ENCODE measurements around the gene ADGRB3. TPM values are rescaled to one million over a fixed set of nuclear protein-coding genes. Genes with fewer than 3 reads are reported as not detected.

Gene ADGRB3
- total and polyA plus RNA-seq, 2 donors from 2014 or later, result 0.26 to 2.2 TPM

- intact Hi-C loops (cut with DNase I), result no loop called here
- no peak for FAIRE-seq
These were observed 89.0 kb downstream of the ADGRB3 start for GRCh38 chr6:68724060-68724459.

GRCh38 chr6:68726337-68726736 is 91.3 kb downstream of the ADGRB3 start:
- no peak for TF ChIP-seq CTCF (IDR thresholded peaks at IDR 0.05; ENCODE audit: borderline replicate concordance, extremely low read depth, insufficient read depth)
- intact Hi-C loops (cut with DNase I), result no loop called here

More at GRCh38 chr6:68724060-68724459, 89.0 kb downstream of the ADGRB3 start:
- Histone ChIP-seq H3K36me3 (ENCODE audit: control insufficient read depth in 2 of 3, insufficient read depth in 3 of 3, low read length in 3 of 3) (no peaks in the 10 kb centered on the region), H3K27ac (ENCODE audit: low read depth in 2 of 2, low read length in 2 of 2) (no peak overlapping the region), H3K27me3 (ENCODE audit: control insufficient read depth, insufficient read depth, low read length) (no peaks in the 10 kb centered on the region), H3K4me3 (ENCODE audit: low read length in 3 of 3) (no peak overlapping the region), H3K9me3 (ENCODE audit: control insufficient read depth in 2 of 3, insufficient read depth in 1 of 3, low read length in 3 of 3) (no peaks in the 10 kb centered on the region), H3K9ac (ENCODE audit: low read length in 3 of 3) (no peak overlapping the region), H3K4me1 (ENCODE audit: control insufficient read depth in 2 of 3, insufficient read depth in 2 of 3, low read depth in 1 of 3, low read length in 3 of 3) (no peaks in the 10 kb centered on the region)
- no peak for TF ChIP-seq CTCF (IDR thresholded peaks at IDR 0.05; ENCODE audit: borderline replicate concordance, extremely low read depth, insufficient read depth)
- peak in 2 of 5 donors; percentile 7 to 51 for DNase-seq

GRCh38 chr6:68726992-68727391 is 91.9 kb downstream of the ADGRB3 start:
- no peak for FAIRE-seq
- Histone ChIP-seq H3K4me3 (ENCODE audit: low read length in 3 of 3) (no peak overlapping the region), H3K9ac (ENCODE audit: low read length in 3 of 3) (no peak overlapping the region), H3K9me3 (ENCODE audit: control insufficient read depth in 2 of 3, insufficient read depth in 1 of 3, low read length in 3 of 3) (no peaks in the 10 kb centered on the region), H3K27me3 (ENCODE audit: control insufficient read depth, insufficient read depth, low read length) (no peaks in the 10 kb centered on the region), H3K36me3 (ENCODE audit: control insufficient read depth in 2 of 3, insufficient read depth in 3 of 3, low read length in 3 of 3) (no peaks in the 10 kb centered on the region), H3K27ac (ENCODE audit: low read depth in 2 of 2, low read length in 2 of 2) (no peak overlapping the region), H3K4me1 (ENCODE audit: control insufficient read depth in 2 of 3, insufficient read depth in 2 of 3, low read depth in 1 of 3, low read length in 3 of 3) (no peaks in the 10 kb centered on the region)
- TF ChIP-seq CTCF (IDR thresholded peaks at IDR 0.05; ENCODE audit: borderline replicate concordance, extremely low read depth, insufficient read depth), result no peak
- DNase-seq, result no peak
- intact Hi-C loops (cut with DNase I), result no loop called here

More at GRCh38 chr6:68726337-68726736, 91.3 kb downstream of the ADGRB3 start:
- Histone ChIP-seq H3K4me3 (ENCODE audit: low read length in 3 of 3) (no peak overlapping the region), H3K36me3 (ENCODE audit: control insufficient read depth in 2 of 3, insufficient read depth in 3 of 3, low read length in 3 of 3) (no peaks in the 10 kb centered on the region), H3K27me3 (ENCODE audit: control insufficient read depth, insufficient read depth, low read length) (no peaks in the 10 kb centered on the region), H3K27ac (ENCODE audit: low read depth in 2 of 2, low read length in 2 of 2) (no peak overlapping the region), H3K9ac (ENCODE audit: low read length in 3 of 3) (no peak overlapping the region), H3K4me1 (ENCODE audit: control insufficient read depth in 2 of 3, insufficient read depth in 2 of 3, low read depth in 1 of 3, low read length in 3 of 3) (no peaks in the 10 kb centered on the region), H3K9me3 (ENCODE audit: control insufficient read depth in 2 of 3, insufficient read depth in 1 of 3, low read length in 3 of 3) (no peaks in the 10 kb centered on the region)
- no peak for DNase-seq
- no peak for FAIRE-seq

GRCh38 chr6:68727699-68728098 is 92.6 kb downstream of the ADGRB3 start:
- H3K4me1 ChIP-seq (ENCODE audit: control insufficient read depth in 2 of 3, insufficient read depth in 2 of 3, low read depth in 1 of 3, low read length in 3 of 3), result no peaks in the 10 kb centered on the region
- H3K36me3 ChIP-seq (ENCODE audit: control insufficient read depth in 2 of 3, insufficient read depth in 3 of 3, low read length in 3 of 3), result no peaks in the 10 kb centered on the region
- intact Hi-C loops (cut with DNase I), result no loop called here
- no peak for TF ChIP-seq CTCF (IDR thresholded peaks at IDR 0.05; ENCODE audit: borderline replicate concordance, extremely low read depth, insufficient read depth)
- FAIRE-seq (no peak), DNase-seq (no peak)
- H3K9me3 ChIP-seq (ENCODE audit: control insufficient read depth in 2 of 3, insufficient read depth in 1 of 3, low read length in 3 of 3), result no peaks in the 10 kb centered on the region
- H3K27ac ChIP-seq (ENCODE audit: low read depth in 2 of 2, low read length in 2 of 2), result no peak overlapping the region
- no peaks in the 10 kb centered on the region for H3K27me3 ChIP-seq (ENCODE audit: control insufficient read depth, insufficient read depth, low read length)
- no peak overlapping the region for H3K4me3 ChIP-seq (ENCODE audit: low read length in 3 of 3)
- no peak overlapping the region for H3K9ac ChIP-seq (ENCODE audit: low read length in 3 of 3)

All from kidney (tissue), 14 donors.